ENCODE measurements around the gene ABCA1.

GRCh38 chr9:104772714-104773510 is 155.0 kb downstream of the ABCA1 start:
- no peak for TF ChIP-seq CTCF (conservative IDR thresholded peaks at IDR 0.05)
- no peak for TF ChIP-seq ZFX (IDR thresholded peaks at IDR 0.05)

Data from C4-2B (cell line).